PC-9 (cell line): ENCODE measurements around the gene TOR3A. TPM values are rescaled to one million over a fixed set of nuclear protein-coding genes. Genes with fewer than 3 reads are reported as not detected.
A peak's percentile ranks its signal among the peaks of the same experiment; 100 is the strongest.

Experiments
- BruUV-seq: library from RNA; stranded (reverse); fragments of 400-500 nt; replicated peaks from 2 replicates; lab custom pipeline; 2021; lab: Mats Ljungman, UMichigan
- CTCF ChIA-PET: fragments of 300-600 bp; sonication (Branson Sonifier 250); formaldehyde crosslinking; loops from one replicate; lab custom pipeline; 2022; ENCODE audit warnings: antibody characterized with exemption; lab: Charles Lee
- POLR2A ChIA-PET: fragments of 300-600 bp; sonication (Branson Sonifier 250); formaldehyde crosslinking; loops from one replicate; lab custom pipeline; 2022; ENCODE audit warnings: antibody characterized with exemption; ENCODE audit not compliant: unreplicated experiment; lab: Charles Lee
- DNase-seq, 2 experiments: peaks; one replicate each; pipeline versions ENCODE4 v3.0.0 to v3.0.0-alpha.2; 2015 to 2022; ENCODE audit warnings: mixed read lengths in 1 of 2
- H2AFZ ChIP-seq: fragments of 200-600 bp; sonication (generic); 2 replicates; pipeline ENCODE4 v1.8.1; 2017; ENCODE audit warnings: antibody characterized with exemption
- H3F3A ChIP-seq: fragments of 200-600 bp; sonication (generic); 2 replicates; pipeline ENCODE4 v1.8.1; 2017; ENCODE audit warnings: antibody characterized with exemption, mild to moderate bottlenecking, low read depth; ENCODE audit not compliant: insufficient read depth
- H3K27ac ChIP-seq: fragments of 200-600 bp; sonication (generic); 2 replicates; pipeline ENCODE4 v1.6.1; 2016; ENCODE audit warnings: mixed run types
- H3K27me3 ChIP-seq: fragments of 200-600 bp; sonication (generic); 2 replicates; pipeline ENCODE4 v1.6.1; 2016; ENCODE audit warnings: low read depth, mixed run types; ENCODE audit not compliant: insufficient read depth
- H3K36me3 ChIP-seq: fragments of 200-600 bp; sonication (generic); 2 replicates; pipeline ENCODE4 v1.6.1; 2016; ENCODE audit warnings: low read depth, mixed run types
- H3K4me1 ChIP-seq: fragments of 200-600 bp; sonication (generic); replicated peaks from 2 replicates; pipeline ENCODE4 v1.6.1; 2016; ENCODE audit warnings: mixed run types; ENCODE audit not compliant: insufficient read depth
- H3K4me2 ChIP-seq: fragments of 200-600 bp; sonication (generic); 2 replicates; pipeline ENCODE4 v1.6.1; 2017; ENCODE audit warnings: mixed run types
- H3K4me3 ChIP-seq: fragments of 200-600 bp; sonication (generic); 2 replicates; pipeline ENCODE4 v1.6.1; 2016; ENCODE audit warnings: mixed run types
- H3K79me2 ChIP-seq: fragments of 200-600 bp; sonication (generic); 2 replicates; pipeline ENCODE4 v1.6.1; 2017; ENCODE audit warnings: low read depth, mixed run types
- H3K9me2 ChIP-seq: fragments of 200-600 bp; sonication (generic); 2 replicates; pipeline ENCODE4 v1.8.1; 2017; ENCODE audit warnings: mild to moderate bottlenecking; ENCODE audit not compliant: insufficient read depth
- H3K9me3 ChIP-seq: fragments of 200-600 bp; sonication (generic); 2 replicates; pipeline ENCODE4 v1.8.1; 2016; ENCODE audit warnings: low read depth; ENCODE audit not compliant: insufficient read depth
- H4K20me1 ChIP-seq: fragments of 200-600 bp; sonication (generic); 2 replicates; pipeline ENCODE4 v1.8.1; 2017; ENCODE audit not compliant: insufficient read depth
- EZH2 ChIP-seq: fragments of 200-600 bp; sonication (generic); IDR thresholded peaks from 2 replicates; pipeline ENCODE4 v1.8.0; 2017; ENCODE audit warnings: antibody characterized with exemption, low read depth
- intact Hi-C: fragments of 100-400 bp; cut with micrococcal nuclease; formaldehyde crosslinking; loops from one replicate; pipeline ENCODE4 v1.10.0; 2022; ENCODE audit not compliant: unreplicated experiment
- total RNA-seq: library from RNA; stranded (reverse); gene quantifications from 2 replicates; pipeline ENCODE4 v1.2.3, GENCODE V29; 2021
- TF ChIP-seq, protein P1 (sequence below): fragments of 200-600 bp; sonication (generic); conservative IDR thresholded peaks from 2 replicates; pipeline ENCODE4 v1.6.1; 2017; ENCODE audit warnings: mixed run types, antibody characterized with exemption, mild to moderate bottlenecking, moderate library complexity

The TOR3A gene
- total RNA-seq, 1 experiment from 2014 or later, result 31.6 TPM

DNA sequence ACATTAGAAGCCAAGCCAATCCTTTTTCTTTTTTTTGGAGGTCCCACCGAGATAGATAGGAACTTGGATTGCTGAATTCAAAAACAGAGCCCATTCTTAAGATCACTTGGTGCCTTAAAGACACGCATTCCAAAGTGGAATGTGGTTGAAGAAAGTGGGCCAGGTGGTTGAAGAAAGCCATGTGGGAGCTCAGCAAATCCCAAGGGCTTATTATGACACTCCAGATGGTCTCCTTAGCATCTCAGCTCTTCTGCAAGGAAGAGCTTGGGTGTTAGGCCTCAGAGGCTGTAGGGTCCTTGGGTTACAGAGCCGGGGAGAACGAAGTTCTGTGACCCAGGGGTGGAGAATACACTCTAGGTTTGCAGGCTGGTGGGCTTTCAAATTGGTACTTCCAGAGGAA is 13.5 kb downstream of the TOR3A start:
- Histone ChIP-seq H3K36me3 (peaks cover 22% of the 10 kb centered on the region; the same call in 1 of the 2 replicates), H4K20me1 (no peaks in the 10 kb centered on the region), H3K4me1 (0 out of 2 replicates have a peak, but pooled peaks cover 4% of the 10 kb centered on the region), H3F3A (peaks cover 13% of the 10 kb centered on the region; the same call in 1 of the 2 replicates), H3K27me3 (no peaks in the 10 kb centered on the region), H3K9me2 (no peaks in the 10 kb centered on the region), H3K4me2 (no peak overlapping the region), H3K4me3 (no peak overlapping the region), H3K27ac (no peak overlapping the region), H3K9me3 (no peaks in the 10 kb centered on the region), H2AFZ (no peak overlapping the region), H3K79me2 (no peaks in the 10 kb centered on the region)
- TSS peak; percentile 69 for BruUV-seq
- no peak for DNase-seq
- ChIA-PET CTCF (interaction anchor here (0.6 kb wide), 2 partner anchors 26 to 754 kb away, joined by 4 to 6 read pairs; no protein-coding TSS in a partner anchor), POLR2A (interaction anchor here (0.6 kb wide), 1 partner anchor 142 kb away, joined by 13 read pairs; no protein-coding TSS in a partner anchor)
- intact Hi-C loops, result no loop called here
- TF ChIP-seq, protein P1, sequence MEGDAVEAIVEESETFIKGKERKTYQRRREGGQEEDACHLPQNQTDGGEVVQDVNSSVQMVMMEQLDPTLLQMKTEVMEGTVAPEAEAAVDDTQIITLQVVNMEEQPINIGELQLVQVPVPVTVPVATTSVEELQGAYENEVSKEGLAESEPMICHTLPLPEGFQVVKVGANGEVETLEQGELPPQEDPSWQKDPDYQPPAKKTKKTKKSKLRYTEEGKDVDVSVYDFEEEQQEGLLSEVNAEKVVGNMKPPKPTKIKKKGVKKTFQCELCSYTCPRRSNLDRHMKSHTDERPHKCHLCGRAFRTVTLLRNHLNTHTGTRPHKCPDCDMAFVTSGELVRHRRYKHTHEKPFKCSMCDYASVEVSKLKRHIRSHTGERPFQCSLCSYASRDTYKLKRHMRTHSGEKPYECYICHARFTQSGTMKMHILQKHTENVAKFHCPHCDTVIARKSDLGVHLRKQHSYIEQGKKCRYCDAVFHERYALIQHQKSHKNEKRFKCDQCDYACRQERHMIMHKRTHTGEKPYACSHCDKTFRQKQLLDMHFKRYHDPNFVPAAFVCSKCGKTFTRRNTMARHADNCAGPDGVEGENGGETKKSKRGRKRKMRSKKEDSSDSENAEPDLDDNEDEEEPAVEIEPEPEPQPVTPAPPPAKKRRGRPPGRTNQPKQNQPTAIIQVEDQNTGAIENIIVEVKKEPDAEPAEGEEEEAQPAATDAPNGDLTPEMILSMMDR, result no peak
- TF ChIP-seq EZH2, result no peak

DNA sequence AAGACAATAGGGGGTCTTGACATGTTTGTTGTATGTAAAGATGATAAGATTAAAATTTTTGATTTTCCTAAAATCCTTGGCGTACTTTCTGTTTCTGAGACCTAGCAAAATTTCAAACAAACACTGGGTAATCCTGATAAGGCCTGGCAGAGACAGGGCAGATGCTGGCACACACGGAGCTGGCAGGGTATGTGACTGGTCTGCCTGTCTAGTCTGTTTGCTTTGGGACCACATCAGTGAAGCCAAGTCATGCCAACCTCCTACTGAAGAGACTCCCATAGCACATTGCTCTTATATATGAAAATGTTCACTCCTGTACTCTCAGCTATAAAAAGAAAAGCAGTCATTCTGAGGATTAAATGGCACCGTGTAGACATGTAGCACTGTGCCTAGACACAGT is 14.1 kb downstream of the TOR3A start:
- no TSS peak for BruUV-seq
- CTCF ChIA-PET, result no interaction called here
- no peaks in the 10 kb centered on the region for H4K20me1 ChIP-seq

DNA sequence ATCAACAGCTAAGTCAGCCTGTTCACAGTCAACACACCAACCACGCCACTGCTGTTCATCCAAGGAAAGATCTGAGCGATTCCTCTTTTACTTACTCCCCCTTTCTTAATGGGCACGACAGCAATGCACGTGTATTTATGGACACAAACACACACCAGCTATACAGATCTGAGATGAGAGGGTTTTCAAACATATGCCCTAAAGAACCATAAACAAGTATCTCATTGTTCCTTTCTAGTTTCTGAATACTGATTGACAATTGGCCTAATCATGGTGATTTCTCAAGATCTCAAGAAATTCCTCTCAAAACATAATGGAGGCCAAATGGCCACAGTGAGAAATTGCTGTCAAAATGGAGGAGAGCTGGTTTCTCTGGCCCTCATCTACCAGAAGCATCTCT is 18.0 kb downstream of the TOR3A start:
- CTCF ChIA-PET, result no interaction called here
- DNase-seq, result no peak
- Histone ChIP-seq H3K27me3 (no peaks in the 10 kb centered on the region), H3K27ac (no peak overlapping the region), H2AFZ (no peak overlapping the region), H3K9me2 (no peaks in the 10 kb centered on the region), H3K4me2 (no peak overlapping the region), H3K4me3 (no peak overlapping the region), H3F3A (peaks cover 20% of the 10 kb centered on the region), H3K79me2 (0 out of 2 replicates have a peak, but pooled peaks cover 4% of the 10 kb centered on the region), H4K20me1 (no peaks in the 10 kb centered on the region), H3K4me1 (no peaks in the 10 kb centered on the region), H3K36me3 (0 out of 2 replicates have a peak, but pooled peaks cover 3% of the 10 kb centered on the region), H3K9me3 (no peaks in the 10 kb centered on the region)
- intact Hi-C loops, result no loop called here
- POLR2A ChIA-PET, result no interaction called here
- no peak for TF ChIP-seq EZH2
- TF ChIP-seq, protein P1, result no peak
- BruUV-seq, result no TSS peak

More for the DNA sequence above, 14.1 kb downstream of the TOR3A start:
- Histone ChIP-seq H3F3A (peaks cover 13% of the 10 kb centered on the region; the same call in 1 of the 2 replicates), H3K79me2 (no peaks in the 10 kb centered on the region), H3K27ac (no peak overlapping the region), H3K27me3 (no peaks in the 10 kb centered on the region), H3K4me2 (no peak overlapping the region), H2AFZ (no peak overlapping the region), H3K9me2 (no peaks in the 10 kb centered on the region), H3K36me3 (peaks cover 22% of the 10 kb centered on the region; the same call in 1 of the 2 replicates), H3K4me1 (0 out of 2 replicates have a peak, but pooled peaks cover 4% of the 10 kb centered on the region), H3K9me3 (no peaks in the 10 kb centered on the region), H3K4me3 (no peak overlapping the region)
- intact Hi-C loops, result no loop called here
- no peak for TF ChIP-seq EZH2
- TF ChIP-seq, protein P1, result no peak
- POLR2A ChIA-PET, result no interaction called here
- DNase-seq, result no peak
